RWPE1 (cell line): ENCODE data around the gene USP27X.
A peak's percentile ranks its signal among the peaks of the same experiment; 100 is the strongest.

ENCODE experiments used
- CTCF ChIA-PET: fragments of 350-600 bp; sonication (Branson Sonifier 250); formaldehyde crosslinking; extraction: SDS; loops from one replicate; lab custom pipeline; 2021; lab: Yijun Ruan, JAX
- POLR2A ChIA-PET: fragments of 400-600 bp; formaldehyde crosslinking; extraction: SDS; loops from one replicate; lab custom pipeline; 2020; ENCODE audit warnings: antibody characterized with exemption; ENCODE audit not compliant: low non-redundant PET; lab: Yijun Ruan, JAX
- DNase-seq: peaks from one replicate; pipeline ENCODE4 v3.0.0; 2012; ENCODE audit warnings: low spot score
- H3K27ac ChIP-seq: fragments of 450-650 bp; 2 replicates; pipeline ENCODE4 v1.5.1; 2017
- CTCF ChIP-seq: fragments of 450-650 bp; conservative IDR thresholded peaks from 2 replicates; pipeline ENCODE4 v1.5.1; 2017; ENCODE audit warnings: low read depth, mild to moderate bottlenecking

The USP27X gene

DNA sequence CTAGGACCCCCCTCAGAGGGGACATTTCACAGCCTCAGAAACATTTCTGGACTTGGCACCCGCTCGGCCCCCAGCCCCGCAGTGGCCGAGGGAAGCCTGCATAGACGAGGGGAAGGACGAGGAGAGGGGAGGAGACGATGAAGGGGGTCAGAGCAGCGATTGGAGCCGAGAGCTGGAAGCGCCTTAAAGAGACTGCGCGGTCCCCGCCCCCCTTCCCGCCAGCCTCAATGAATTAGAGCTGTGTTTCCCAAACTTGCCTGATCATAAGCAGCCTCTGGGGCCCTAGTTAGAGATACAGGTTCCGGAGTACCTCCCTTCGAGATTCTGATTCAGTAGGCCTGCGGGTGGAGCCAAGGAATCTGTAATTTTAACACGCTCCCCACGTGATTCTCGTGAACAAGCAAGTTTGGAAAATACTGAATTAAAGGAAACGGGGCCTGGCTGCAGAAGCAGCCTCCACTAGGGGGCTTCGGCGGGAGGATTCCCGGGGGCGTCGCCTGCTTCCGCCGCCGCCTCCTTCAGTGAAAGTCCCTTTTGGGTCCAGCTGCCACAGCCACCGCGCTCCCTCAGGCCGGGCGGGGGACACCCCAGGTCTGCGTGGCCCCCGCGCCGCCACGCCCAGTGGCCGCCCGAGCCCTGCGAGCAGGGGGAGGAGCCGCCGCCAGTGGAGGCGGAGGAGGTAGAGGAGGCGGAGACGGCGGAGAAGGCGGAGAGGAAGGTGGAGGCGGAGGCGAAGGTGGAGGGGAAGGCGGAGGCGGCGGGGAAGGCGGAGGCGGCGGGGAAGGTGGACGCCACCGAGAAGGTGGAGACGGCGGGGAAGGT is at the start of gene USP27X:
TSS of gene USP27X (plus strand) at position 651 of the 822 bp plus-strand sequence. CDS start 824 bp downstream, outside the sequence.
- POLR2A ChIA-PET = no interaction called here
- H3K27ac ChIP-seq = peak within 1 kb of the TSS; percentile 77
- CTCF ChIA-PET = interaction anchor here (0.6 to 0.9 kb wide), 2 partner anchors 40 to 548 kb away, joined by 3 read pairs; no protein-coding TSS in a partner anchor
- DNase-seq = peak; percentile 53
- peak; percentile 35 for TF ChIP-seq CTCF

- peak; percentile 19 for DNase-seq
- peak; percentile 67 for TF ChIP-seq CTCF
- POLR2A ChIA-PET = no interaction called here
- CTCF ChIA-PET = interaction anchor here (0.7 to 0.8 kb wide), 3 partner anchors 40 to 648 kb away, joined by 3 to 6 read pairs (median 3); partner anchors contain the start of gene USP27X
- no peak overlapping the region for H3K27ac ChIP-seq
Measured at GRCh38 chrX:49838374-49838773, 40.9 kb upstream of the USP27X start.

- CTCF ChIA-PET = interaction anchor here (0.6 kb wide), 2 partner anchors 9 to 654 kb away, joined by 3 read pairs; no protein-coding TSS in a partner anchor
- POLR2A ChIA-PET = no interaction called here
- peak; percentile 18; the same call in 1 of the 2 replicates for TF ChIP-seq CTCF
- H3K27ac ChIP-seq = no peak overlapping the region
- peak; percentile 39 for DNase-seq
Measured at GRCh38 chrX:49840679-49841078, 38.6 kb upstream of the USP27X start.

GRCh38 chrX:49842621-49843020 is 36.7 kb upstream of the USP27X start:
- no peak for DNase-seq
- H3K27ac ChIP-seq = no peak overlapping the region
- CTCF ChIA-PET = no interaction called here
- POLR2A ChIA-PET = no interaction called here
- no peak for TF ChIP-seq CTCF

- ChIA-PET CTCF (no interaction called here), POLR2A (no interaction called here)
- DNase-seq = no peak
- no peak for TF ChIP-seq CTCF
- H3K27ac ChIP-seq = no peak overlapping the region
Measured at GRCh38 chrX:49844611-49845010, 34.7 kb upstream of the USP27X start.

DNA sequence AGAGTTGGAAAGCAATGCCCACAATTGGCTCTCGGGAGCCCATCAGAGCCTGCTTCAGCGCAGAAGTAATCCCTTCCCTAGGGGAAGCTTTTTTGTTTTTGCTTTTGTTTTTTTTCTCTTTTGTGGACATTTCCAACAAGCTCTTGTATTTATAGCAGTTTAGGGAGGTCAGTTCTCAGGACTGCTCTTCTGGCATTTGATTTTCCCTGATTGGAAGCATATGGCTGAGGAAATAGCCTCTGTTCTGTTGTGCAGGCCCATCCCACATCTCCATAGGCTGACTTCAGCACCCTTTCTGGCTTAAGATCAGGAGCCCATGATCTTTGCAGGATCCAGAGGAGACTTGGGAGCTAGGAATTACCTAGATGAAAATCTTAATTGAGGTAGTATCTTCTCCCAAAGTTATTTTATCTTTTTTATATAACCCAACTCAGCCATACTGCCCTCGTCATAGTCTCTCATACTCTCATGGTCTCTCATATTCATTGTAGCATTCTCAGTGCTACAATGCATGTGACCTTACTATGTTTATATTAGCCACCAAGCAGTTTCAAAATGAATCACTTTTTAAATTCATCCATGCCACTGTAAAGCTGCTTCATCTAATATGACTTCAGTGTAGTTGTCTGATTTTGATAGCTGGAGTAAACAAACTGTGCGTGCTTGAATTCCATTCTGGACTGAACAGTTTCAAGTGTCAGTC is 33.4 kb upstream of the USP27X start:
- POLR2A ChIA-PET = no interaction called here
- CTCF ChIA-PET = no interaction called here
- H3K27ac ChIP-seq = no peak overlapping the region
- no peak for DNase-seq
- no peak for TF ChIP-seq CTCF
